ENCODE results near the gene BCL11A.

Gene BCL11A

DNA sequence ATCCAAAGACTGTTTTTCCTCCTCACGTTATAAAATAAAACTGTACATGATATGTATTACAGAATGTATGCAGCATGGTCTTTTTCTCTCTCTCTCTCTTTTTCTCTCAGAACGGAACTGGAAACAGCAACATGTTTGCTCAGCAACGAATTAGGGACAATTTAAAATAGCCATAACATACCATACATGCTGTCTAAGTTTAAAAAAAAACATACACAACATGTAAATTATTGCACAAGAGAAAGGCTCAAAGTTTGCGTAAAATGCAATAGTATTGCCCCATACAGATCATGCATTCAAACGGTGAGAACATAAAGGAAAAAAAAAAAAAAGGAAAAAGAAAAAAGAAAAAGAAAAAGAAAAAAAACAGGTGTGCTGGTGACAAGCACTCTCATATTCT, 93.6 kb downstream of the BCL11A start:
- FAIRE-seq (no peak), DNase-seq (ENCODE audit: insufficient read length, low spot score) (no peak)
- no peak for TF ChIP-seq CTCF (IDR thresholded peaks at IDR 0.05; ENCODE audit: insufficient read depth, missing control alignments)

DNA sequence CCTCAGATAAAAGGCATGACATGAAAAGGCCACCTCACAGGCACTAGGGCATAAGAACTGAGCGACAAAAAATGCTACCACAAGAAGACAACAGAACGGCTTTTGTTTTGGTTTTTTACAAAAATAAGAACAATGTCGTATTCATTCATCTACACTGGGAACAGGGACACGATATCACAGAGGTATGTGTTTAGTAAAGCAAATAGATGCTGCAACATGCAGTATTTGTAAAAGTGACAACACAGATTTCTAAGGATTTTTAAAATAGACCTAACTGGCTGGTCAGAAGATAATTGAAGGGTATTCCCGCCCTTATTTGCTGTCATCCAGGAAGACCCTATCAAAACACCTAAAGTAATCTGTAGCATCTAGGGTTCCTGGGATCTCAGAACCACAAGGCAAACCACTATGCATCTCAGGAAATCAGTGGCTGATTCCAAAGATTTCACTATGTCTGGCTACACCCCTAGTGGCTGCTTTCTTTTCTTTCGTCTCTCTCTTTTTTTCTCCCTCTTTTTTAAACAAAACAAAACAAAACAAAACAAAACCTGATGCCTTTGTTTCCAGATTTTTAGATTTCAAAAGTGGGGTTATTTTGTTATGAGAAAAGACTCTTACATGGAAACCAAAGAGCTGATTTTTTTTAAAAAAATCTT, 97.2 kb downstream of the BCL11A start:
- TF ChIP-seq CTCF (IDR thresholded peaks at IDR 0.05; ENCODE audit: insufficient read depth, missing control alignments): no peak
- FAIRE-seq (peak; percentile 69), DNase-seq (ENCODE audit: insufficient read length, low spot score) (no peak)

DNA sequence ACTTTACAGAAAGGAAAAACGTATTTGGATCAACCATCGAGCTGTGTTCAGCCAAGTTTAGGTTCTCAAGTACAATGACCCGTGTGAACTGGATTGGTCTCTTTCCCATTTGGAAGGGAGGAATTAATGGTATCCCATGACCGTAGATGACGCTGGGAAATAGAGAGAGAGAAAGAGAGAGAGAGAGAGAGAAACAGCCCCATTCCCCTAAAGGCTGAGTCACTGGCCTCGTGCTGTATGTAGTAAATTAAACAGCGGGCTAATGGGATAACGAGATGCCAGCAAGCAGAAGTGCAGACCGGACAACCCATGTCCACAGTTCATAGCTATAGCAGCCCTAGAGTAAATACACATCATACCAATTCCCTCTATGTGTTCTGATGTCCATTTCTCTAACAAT, 99.6 kb downstream of the BCL11A start:
- FAIRE-seq (no peak), DNase-seq (ENCODE audit: insufficient read length, low spot score) (no peak)
- no peak for TF ChIP-seq CTCF (IDR thresholded peaks at IDR 0.05; ENCODE audit: insufficient read depth, missing control alignments)

- DNase-seq (ENCODE audit: insufficient read length, low spot score): no peak
- FAIRE-seq: no peak
- no peak for TF ChIP-seq CTCF (IDR thresholded peaks at IDR 0.05; ENCODE audit: insufficient read depth, missing control alignments)
Measured at GRCh38 chr2:60453301-60453700, 100.2 kb downstream of the BCL11A start.

DNA sequence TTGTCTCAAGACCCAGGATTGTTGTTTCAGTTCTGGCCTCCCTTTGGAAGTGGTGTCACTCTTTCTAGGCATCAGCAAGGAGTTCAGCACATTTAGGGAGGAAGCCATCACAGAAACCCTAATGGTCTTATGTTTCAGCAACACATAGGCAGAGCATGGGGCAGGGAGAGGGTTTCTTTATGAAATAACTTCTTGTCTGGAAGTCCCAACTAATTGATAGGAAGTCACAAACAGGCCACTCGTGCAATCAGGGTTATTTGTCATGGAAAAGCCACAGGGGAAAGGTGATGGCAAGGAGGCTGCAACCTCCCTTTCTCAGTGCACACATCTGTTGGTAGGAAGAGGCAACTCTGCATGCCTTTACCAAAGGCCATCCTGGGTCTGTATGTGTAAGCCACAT, 103.0 kb downstream of the BCL11A start:
- no peak for TF ChIP-seq CTCF (IDR thresholded peaks at IDR 0.05; ENCODE audit: insufficient read depth, missing control alignments)
- DNase-seq (ENCODE audit: insufficient read length, low spot score) (no peak), FAIRE-seq (no peak)

DNA sequence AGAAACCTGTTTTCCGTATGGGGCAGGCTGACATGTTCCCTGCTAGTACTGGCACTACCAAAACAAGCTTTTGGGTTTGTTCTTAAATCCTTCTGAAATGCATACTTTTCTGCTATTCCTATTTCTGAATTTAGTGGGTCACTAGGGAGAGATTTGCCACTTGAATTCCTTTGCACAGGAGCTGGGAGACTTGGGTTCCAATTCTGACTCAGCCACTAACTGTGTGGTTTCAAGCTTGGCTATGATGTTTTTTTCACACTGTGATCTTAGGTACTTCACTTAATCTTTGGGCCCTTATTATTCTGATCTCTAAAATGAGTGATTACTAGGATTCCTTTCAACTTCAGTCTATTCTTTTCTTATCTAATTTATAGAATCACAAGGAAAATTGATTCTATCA, 105.5 kb downstream of the BCL11A start:
- DNase-seq (ENCODE audit: insufficient read length, low spot score) (no peak), FAIRE-seq (no peak)
- TF ChIP-seq CTCF (IDR thresholded peaks at IDR 0.05; ENCODE audit: insufficient read depth, missing control alignments): no peak

- TF ChIP-seq CTCF (IDR thresholded peaks at IDR 0.05; ENCODE audit: insufficient read depth, missing control alignments): no peak
- FAIRE-seq (no peak), DNase-seq (ENCODE audit: insufficient read length, low spot score) (no peak)
Measured at GRCh38 chr2:60446413-60447267, 106.8 kb downstream of the BCL11A start.
